Smooth muscle cell (in vitro differentiated cells): ENCODE measurements around the gene UBE2L6. TPM values are rescaled to one million over a fixed set of nuclear protein-coding genes. Genes with fewer than 3 reads are reported as not detected.

Source experiments
- DNase-seq: peaks from one replicate; lab custom pipeline; 2025; ENCODE audit not compliant: unreplicated experiment; lab: John Stamatoyannopoulos, UW
- H2AFZ ChIP-seq: fragments of 200-600 bp; sonication (generic); 2 replicates; pipeline ENCODE4 v1.6.0; 2016; ENCODE audit warnings: antibody characterized with exemption, low read depth, mild to moderate bottlenecking
- H3F3A ChIP-seq: fragments of 200-600 bp; sonication (generic); 2 replicates; pipeline ENCODE4 v1.6.0; 2017; ENCODE audit warnings: antibody characterized with exemption, low read depth
- H3K27ac ChIP-seq: fragments of 200-600 bp; sonication (generic); 2 replicates; pipeline ENCODE4 v1.5.1; 2016; ENCODE audit warnings: low read depth, mild to moderate bottlenecking
- H3K27me3 ChIP-seq: fragments of 200-600 bp; sonication (generic); 2 replicates; pipeline ENCODE4 v1.6.1; 2016; ENCODE audit warnings: low read depth, mild to moderate bottlenecking
- H3K36me3 ChIP-seq: fragments of 200-600 bp; sonication (generic); 2 replicates; pipeline ENCODE4 v1.5.1; 2016; ENCODE audit warnings: low read depth
- H3K4me1 ChIP-seq: fragments of 200-600 bp; sonication (generic); 2 replicates; pipeline ENCODE4 v1.5.1; 2016; ENCODE audit warnings: low read depth
- H3K4me2 ChIP-seq: fragments of 200-600 bp; sonication (generic); 2 replicates; pipeline ENCODE4 v1.6.0; 2016; ENCODE audit warnings: mild to moderate bottlenecking
- H3K4me3 ChIP-seq: fragments of 200-600 bp; sonication (generic); 2 replicates; pipeline ENCODE4 v1.5.1; 2016; ENCODE audit warnings: mild to moderate bottlenecking
- H3K79me2 ChIP-seq: fragments of 200-600 bp; sonication (generic); 2 replicates; pipeline ENCODE4 v1.6.0; 2016; ENCODE audit warnings: low read depth, mild to moderate bottlenecking
- H3K9ac ChIP-seq: fragments of 200-600 bp; sonication (generic); 2 replicates; pipeline ENCODE4 v1.6.0; 2016; ENCODE audit warnings: low read depth
- H3K9me3 ChIP-seq: fragments of 200-600 bp; sonication (generic); replicated peaks from 2 replicates; pipeline ENCODE4 v1.5.1; 2016; ENCODE audit warnings: low read depth
- H4K20me1 ChIP-seq: fragments of 200-600 bp; sonication (generic); 2 replicates; pipeline ENCODE4 v1.6.0; 2016; ENCODE audit warnings: low read depth
- CTCF ChIP-seq: fragments of 200-600 bp; sonication (generic); IDR thresholded peaks from 2 replicates; pipeline ENCODE4 v1.5.1; 2017; ENCODE audit warnings: borderline replicate concordance, mild to moderate bottlenecking, antibody characterized with exemption; ENCODE audit not compliant: insufficient read depth, poor library complexity, severe bottlenecking
- WGBS: methylation state at CpG from one replicate; pipeline ENCODE4 v1.1.7; 2016; ENCODE audit warnings: low lambda C conversion rate; 5-methylcytosine and 5-hydroxymethylcytosine counted together
- polyA plus RNA-seq: library from polyadenylated mRNA; unstranded; fragments of >200 nt; fragmentation: Nextera tagmentation; extraction: Ambion mirVana; gene quantifications from 2 replicates; pipeline ENCODE4 v1.2.1, GENCODE V29; 2016
- total RNA-seq: library from RNA; depleted of rRNA; stranded (reverse); fragments of >200 nt; gene quantifications from 2 replicates; pipeline ENCODE4 v1.2.3, GENCODE V29; 2014

The UBE2L6 gene
- total and polyA plus RNA-seq, 2 experiments from 2014 or later = 14.4 to 28.2 TPM

GRCh38 chr11:57566005-57566904, 1.2 kb downstream of the UBE2L6 start:
- Histone ChIP-seq H3K4me2 (peak overlapping the region; percentile 15), H3K27ac (no peak overlapping the region), H2AFZ (no peak overlapping the region), H4K20me1 (no peaks in the 10 kb centered on the region), H3K27me3 (no peaks in the 10 kb centered on the region), H3K79me2 (no peaks in the 10 kb centered on the region), H3K9me3 (no peaks in the 10 kb centered on the region), H3K4me3 (peak overlapping the region; percentile 28), H3F3A (peaks cover 4% of the 10 kb centered on the region), H3K9ac (no peak overlapping the region), H3K36me3 (no peaks in the 10 kb centered on the region), H3K4me1 (peaks cover 9% of the 10 kb centered on the region)
- TF ChIP-seq CTCF = no peak
- WGBS = 79% methylated on average over 4 of the region's 4 CpGs
- no peak for DNase-seq

GRCh38 chr11:57562596-57562995, 4.9 kb downstream of the UBE2L6 start:
- no peaks in the 10 kb centered on the region for H4K20me1 ChIP-seq
- H3K27ac ChIP-seq = no peak overlapping the region
- H3K9ac ChIP-seq = no peak overlapping the region
- no peaks in the 10 kb centered on the region for H3K9me3 ChIP-seq
- H3K36me3 ChIP-seq = no peaks in the 10 kb centered on the region
- no peak overlapping the region for H3K4me2 ChIP-seq
- no peaks in the 10 kb centered on the region for H3F3A ChIP-seq
- 60% methylated on average over 4 of the region's 4 CpGs for WGBS
- no peak overlapping the region for H3K4me3 ChIP-seq
- no peaks in the 10 kb centered on the region for H3K79me2 ChIP-seq
- no peak overlapping the region for H2AFZ ChIP-seq
- H3K27me3 ChIP-seq = no peaks in the 10 kb centered on the region
- TF ChIP-seq CTCF = no peak
- no peak for DNase-seq
- peaks cover 5% of the 10 kb centered on the region for H3K4me1 ChIP-seq

GRCh38 chr11:57560146-57560545, 7.3 kb downstream of the UBE2L6 start:
- no peaks in the 10 kb centered on the region for H3K79me2 ChIP-seq
- DNase-seq = no peak

More at GRCh38 chr11:57560146-57560545, 7.3 kb downstream of the UBE2L6 start:
- no peak overlapping the region for H3K27ac ChIP-seq
- H3K4me3 ChIP-seq = no peak overlapping the region
- H3K36me3 ChIP-seq = no peaks in the 10 kb centered on the region
- no peak for TF ChIP-seq CTCF
- no peaks in the 10 kb centered on the region for H3K9me3 ChIP-seq
- H3K4me1 ChIP-seq = no peaks in the 10 kb centered on the region
- no peak overlapping the region for H3K4me2 ChIP-seq
- WGBS = 91% methylated on average over 4 of the region's 4 CpGs
- no peaks in the 10 kb centered on the region for H4K20me1 ChIP-seq
- no peaks in the 10 kb centered on the region for H3K27me3 ChIP-seq
- H2AFZ ChIP-seq = no peak overlapping the region
- no peak overlapping the region for H3K9ac ChIP-seq
- H3F3A ChIP-seq = no peaks in the 10 kb centered on the region
